ENCODE data around the gene RTN4RL2.

RTN4RL2 gene

DNA sequence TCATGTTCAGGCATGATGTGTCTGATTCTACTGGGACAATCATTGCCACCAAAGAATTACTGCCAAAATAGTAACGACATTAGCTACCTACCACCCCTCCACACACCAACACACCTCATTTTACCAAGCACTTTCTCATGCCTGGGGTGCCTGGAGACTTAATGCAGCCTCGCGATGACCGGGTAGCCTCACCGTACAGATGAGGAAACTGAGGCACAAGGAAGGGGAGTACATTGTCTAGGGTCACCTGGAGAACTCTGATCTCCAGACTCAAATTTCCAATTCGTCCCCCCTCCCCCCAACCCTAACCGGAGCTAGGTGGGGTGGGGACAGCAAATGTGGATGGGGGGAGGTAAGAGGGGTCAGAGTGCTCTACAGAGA, 2.7 kb upstream of the RTN4RL2 start:
- H3K27ac ChIP-seq (ENCODE audit: low read length), result no peak overlapping the region
- peaks cover 72% of the 10 kb centered on the region for H3K27me3 ChIP-seq (ENCODE audit: insufficient read depth, low read length)
- no peaks in the 10 kb centered on the region for H3K9me3 ChIP-seq (ENCODE audit: insufficient read depth, low read depth, low read length)
- no peaks in the 10 kb centered on the region for H3K36me3 ChIP-seq (ENCODE audit: insufficient read depth, low read depth, low read length)
- peaks cover 18% of the 10 kb centered on the region; the same call in 1 of the 2 replicates for H3K4me1 ChIP-seq (ENCODE audit: insufficient read depth, low read length)
- peak overlapping the region; percentile 47; the same call in 1 of the 2 replicates for H3K9ac ChIP-seq (ENCODE audit: low read depth, low read length)
- peak overlapping the region; percentile 61 for H3K4me3 ChIP-seq (ENCODE audit: low read length)

DNA sequence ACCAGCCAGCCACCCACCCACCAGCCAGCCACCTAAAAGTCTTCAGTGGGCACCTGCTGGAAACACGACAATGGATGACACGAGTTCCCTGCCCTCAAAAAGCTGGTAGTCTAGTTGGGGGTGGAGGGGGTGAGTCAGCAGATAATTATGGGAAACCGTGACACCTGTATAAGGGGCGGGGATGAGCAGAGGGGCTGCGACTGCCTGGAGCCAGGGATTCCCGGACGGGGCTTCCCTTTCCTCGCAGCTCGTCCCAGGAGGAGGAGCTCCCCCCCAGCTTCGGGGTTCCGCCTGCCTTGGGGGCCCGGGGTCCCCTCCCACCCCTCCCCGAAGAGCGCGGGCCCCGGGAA, 2.3 kb upstream of the RTN4RL2 start:
- peak overlapping the region; percentile 61 for H3K4me3 ChIP-seq (ENCODE audit: low read length)
- peak overlapping the region; percentile 47; the same call in 1 of the 2 replicates for H3K9ac ChIP-seq (ENCODE audit: low read depth, low read length)
- no peaks in the 10 kb centered on the region for H3K9me3 ChIP-seq (ENCODE audit: insufficient read depth, low read depth, low read length)
- H3K4me1 ChIP-seq (ENCODE audit: insufficient read depth, low read length), result peaks cover 20% of the 10 kb centered on the region; the same call in 1 of the 2 replicates
- H3K27me3 ChIP-seq (ENCODE audit: insufficient read depth, low read length), result peaks cover 73% of the 10 kb centered on the region
- no peak overlapping the region for H3K27ac ChIP-seq (ENCODE audit: low read length)
- no peaks in the 10 kb centered on the region for H3K36me3 ChIP-seq (ENCODE audit: insufficient read depth, low read depth, low read length)

DNA sequence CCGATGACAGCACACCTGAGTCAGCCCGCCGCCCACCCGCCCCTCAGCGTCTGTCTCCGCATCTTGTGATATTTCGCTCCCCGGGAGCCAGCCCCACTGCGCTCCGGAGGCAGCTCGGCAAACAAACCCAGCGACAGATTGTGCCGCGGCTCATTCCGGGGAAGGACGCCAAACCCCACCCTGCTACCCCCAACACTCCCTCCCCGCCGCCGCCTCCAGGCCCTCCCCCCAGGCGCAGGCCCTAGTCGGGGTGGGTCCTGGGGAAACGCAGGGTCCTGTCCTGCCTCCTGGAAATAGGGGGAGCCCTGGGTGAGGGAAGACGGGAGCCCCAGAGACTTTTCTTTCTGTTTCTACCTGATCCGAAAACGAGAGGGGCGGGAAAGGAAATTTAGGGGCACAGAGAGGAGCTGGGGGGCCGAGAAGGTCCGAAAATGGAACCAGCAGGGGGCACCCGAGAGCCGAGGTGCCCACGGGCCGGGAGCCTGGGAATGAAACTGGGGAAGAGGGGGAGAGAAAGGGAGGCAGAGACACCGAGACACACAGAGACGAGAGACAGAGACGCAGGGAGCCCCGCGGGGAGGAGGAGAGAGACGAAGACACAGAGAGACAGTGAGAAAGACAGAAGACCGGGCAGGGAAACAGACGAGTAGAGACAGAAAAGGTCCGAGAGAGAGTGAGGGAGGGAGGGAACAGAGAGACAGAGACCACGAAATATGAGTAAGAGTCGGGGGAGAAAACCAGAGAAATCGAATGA, 1.7 kb upstream of the RTN4RL2 start:
- Histone ChIP-seq H3K4me3 (ENCODE audit: low read length) (peak overlapping the region; percentile 61), H3K27ac (ENCODE audit: low read length) (no peak overlapping the region), H3K27me3 (ENCODE audit: insufficient read depth, low read length) (peaks cover 73% of the 10 kb centered on the region), H3K9me3 (ENCODE audit: insufficient read depth, low read depth, low read length) (no peaks in the 10 kb centered on the region), H3K9ac (ENCODE audit: low read depth, low read length) (no peak overlapping the region; the same call in 1 of the 2 replicates), H3K36me3 (ENCODE audit: insufficient read depth, low read depth, low read length) (no peaks in the 10 kb centered on the region), H3K4me1 (ENCODE audit: insufficient read depth, low read length) (peaks cover 25% of the 10 kb centered on the region)

DNA sequence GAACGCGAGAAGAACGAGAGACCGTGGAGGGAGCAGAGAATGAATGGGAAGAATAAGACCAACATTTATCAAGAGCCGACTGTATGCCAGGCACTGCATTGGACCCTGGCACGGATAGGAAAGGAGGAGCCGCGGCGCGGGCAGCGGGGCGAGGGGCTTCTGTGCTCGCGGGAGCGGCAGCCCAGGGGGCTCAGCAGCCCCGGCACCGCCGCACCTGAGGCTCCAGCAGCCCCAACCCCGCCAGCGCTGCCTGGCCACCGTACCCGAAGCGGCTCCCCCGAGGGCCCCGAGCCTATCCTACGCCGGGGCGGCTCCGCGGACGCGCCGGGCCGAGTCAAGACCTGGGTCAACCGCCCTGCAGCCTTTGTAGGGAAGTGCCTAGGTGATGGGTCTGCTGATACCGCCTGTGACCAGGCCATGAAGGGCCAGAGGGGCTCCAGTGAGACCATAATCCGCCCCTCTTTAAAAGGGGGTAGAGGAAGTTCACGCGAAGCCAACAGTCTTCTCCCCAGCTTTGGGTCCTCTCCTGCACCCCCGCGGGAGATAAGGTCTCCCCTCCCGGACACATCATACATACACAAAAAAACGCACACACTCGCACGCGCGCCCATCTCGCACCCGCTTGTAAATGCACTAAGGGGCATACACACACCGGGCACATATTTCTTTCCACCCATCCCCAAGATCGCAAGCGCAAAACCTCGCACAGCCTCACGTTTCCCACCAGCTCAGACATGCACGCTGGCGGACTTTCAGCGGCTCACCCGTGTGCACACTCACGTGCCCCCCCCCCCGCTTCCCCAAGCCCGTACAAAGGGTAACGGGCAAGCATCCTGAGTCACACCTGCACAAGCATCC, 935 bp upstream of the RTN4RL2 start:
- Histone ChIP-seq H3K9me3 (ENCODE audit: insufficient read depth, low read depth, low read length) (no peaks in the 10 kb centered on the region), H3K4me3 (ENCODE audit: low read length) (peak overlapping the region; percentile 61), H3K27me3 (ENCODE audit: insufficient read depth, low read length) (peaks cover 77% of the 10 kb centered on the region), H3K36me3 (ENCODE audit: insufficient read depth, low read depth, low read length) (no peaks in the 10 kb centered on the region), H3K9ac (ENCODE audit: low read depth, low read length) (no peak overlapping the region; the same call in 1 of the 2 replicates), H3K27ac (ENCODE audit: low read length) (no peak overlapping the region), H3K4me1 (ENCODE audit: insufficient read depth, low read length) (peaks cover 33% of the 10 kb centered on the region)

DNA sequence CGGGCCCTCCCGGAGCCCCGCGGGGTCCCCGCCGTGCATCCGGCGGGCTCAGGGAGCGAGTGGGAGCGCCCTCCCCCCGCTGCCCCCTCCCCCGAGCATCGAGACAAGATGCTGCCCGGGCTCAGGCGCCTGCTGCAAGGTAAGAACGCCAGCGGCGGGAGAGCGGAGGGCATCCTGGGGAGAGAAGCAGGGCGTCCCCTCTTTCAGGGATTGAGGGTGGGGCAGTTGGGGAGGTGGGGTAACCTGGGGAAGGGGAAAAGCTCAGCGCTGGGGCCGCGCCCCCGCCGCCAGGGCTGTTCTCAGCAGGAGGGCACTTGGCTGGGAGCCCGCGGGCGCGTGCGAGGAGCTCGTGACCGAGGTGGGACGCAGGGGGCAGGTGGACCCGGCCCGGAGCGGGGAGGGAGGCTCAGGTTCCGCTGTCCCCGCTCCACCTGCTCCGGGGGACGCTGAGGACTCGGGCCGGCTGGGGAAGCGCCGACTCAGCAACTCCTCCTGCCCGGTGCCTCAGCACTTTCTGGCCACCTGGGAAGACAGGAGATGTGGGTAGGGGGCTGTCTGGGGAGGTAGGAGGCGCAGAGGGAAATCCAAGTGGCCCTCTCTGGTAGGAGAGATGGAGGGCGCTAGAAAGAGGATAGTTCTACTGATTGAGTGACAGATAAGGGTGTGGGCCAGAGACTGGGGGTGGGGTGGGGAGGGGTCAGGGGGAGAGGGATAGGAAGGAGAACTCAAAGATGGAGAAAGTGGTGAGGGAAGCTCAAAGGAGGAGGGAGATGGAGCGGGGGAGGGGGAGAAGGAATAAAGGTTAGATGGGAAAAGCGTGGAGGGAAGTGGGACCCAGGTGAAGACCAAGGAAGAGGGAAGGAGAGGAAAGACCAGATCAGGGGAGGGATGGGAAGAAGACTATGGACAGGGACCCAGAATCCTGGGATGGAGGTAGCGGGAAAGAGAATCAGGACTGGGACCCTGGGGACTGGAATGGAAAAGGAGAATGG, 726 bp downstream of the RTN4RL2 start:
- peaks cover 76% of the 10 kb centered on the region for H3K27me3 ChIP-seq (ENCODE audit: insufficient read depth, low read length)
- H3K27ac ChIP-seq (ENCODE audit: low read length), result no peak overlapping the region
- peak overlapping the region; percentile 69; the same call in 1 of the 2 replicates for H3K9ac ChIP-seq (ENCODE audit: low read depth, low read length)
- H3K4me1 ChIP-seq (ENCODE audit: insufficient read depth, low read length), result peaks cover 34% of the 10 kb centered on the region
- H3K9me3 ChIP-seq (ENCODE audit: insufficient read depth, low read depth, low read length), result no peaks in the 10 kb centered on the region
- H3K36me3 ChIP-seq (ENCODE audit: insufficient read depth, low read depth, low read length), result no peaks in the 10 kb centered on the region
- H3K4me3 ChIP-seq (ENCODE audit: low read length), result peak overlapping the region; percentile 61

DNA sequence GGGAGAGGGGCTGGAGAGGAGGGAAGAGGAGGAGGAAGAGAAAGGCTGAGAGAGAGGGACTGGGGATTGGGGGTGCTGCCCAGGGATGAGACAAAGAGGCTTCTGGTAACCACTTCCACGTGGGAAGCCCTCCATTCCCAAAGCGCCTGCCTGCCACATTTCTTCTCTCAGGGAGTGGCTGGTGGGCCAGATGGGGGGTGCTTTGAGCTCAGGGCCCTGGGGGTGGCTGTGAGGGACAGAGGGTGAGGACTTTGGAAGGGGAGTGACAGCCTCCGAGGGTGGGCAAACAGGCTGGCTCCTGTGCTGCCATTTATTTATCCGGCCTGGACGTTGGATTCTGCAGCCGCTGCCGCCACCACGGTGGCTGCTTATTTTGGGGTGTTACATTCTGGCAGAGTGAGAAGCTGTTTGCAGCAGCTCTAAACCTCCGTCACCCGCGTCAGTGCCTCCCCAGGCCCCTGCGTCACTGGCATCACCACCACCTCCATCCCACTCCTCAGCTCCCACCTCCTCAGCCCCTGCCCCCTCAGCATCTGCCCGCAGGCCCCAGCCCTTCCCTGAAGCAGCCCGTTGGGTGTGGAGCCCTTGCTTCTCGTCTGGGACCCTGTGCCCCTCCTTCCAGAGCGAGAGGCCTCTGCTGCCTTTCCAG, 1.6 kb downstream of the RTN4RL2 start:
- Histone ChIP-seq H3K27me3 (ENCODE audit: insufficient read depth, low read length) (peaks cover 72% of the 10 kb centered on the region), H3K9me3 (ENCODE audit: insufficient read depth, low read depth, low read length) (no peaks in the 10 kb centered on the region), H3K4me3 (ENCODE audit: low read length) (peak overlapping the region; percentile 61; the same call in 1 of the 2 replicates), H3K36me3 (ENCODE audit: insufficient read depth, low read depth, low read length) (no peaks in the 10 kb centered on the region), H3K4me1 (ENCODE audit: insufficient read depth, low read length) (peaks cover 34% of the 10 kb centered on the region), H3K27ac (ENCODE audit: low read length) (no peak overlapping the region), H3K9ac (ENCODE audit: low read depth, low read length) (peak overlapping the region; percentile 48; the same call in 1 of the 2 replicates)

DNA sequence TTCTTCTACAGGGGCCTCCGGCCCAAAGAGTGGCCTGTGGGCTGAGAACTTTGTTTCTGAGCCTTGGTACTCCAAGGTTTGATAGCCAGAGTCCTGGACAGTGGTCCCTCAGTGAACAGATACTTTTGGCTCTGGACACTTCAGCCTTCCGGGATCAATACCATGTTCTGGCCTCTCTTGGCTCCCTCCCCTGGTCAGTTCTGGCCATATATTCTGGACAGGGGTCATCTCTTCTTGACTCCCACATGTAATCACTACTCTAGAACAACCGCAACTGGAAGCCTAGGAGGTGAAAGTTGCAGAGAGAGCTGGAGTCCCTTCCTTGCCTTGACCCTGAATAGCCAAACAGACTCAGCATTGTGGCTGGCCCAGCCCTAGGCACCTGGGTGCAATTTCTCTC, 2.3 kb downstream of the RTN4RL2 start:
- H3K27me3 ChIP-seq (ENCODE audit: insufficient read depth, low read length), result peaks cover 66% of the 10 kb centered on the region
- H3K4me1 ChIP-seq (ENCODE audit: insufficient read depth, low read length), result peaks cover 32% of the 10 kb centered on the region
- no peak overlapping the region for H3K4me3 ChIP-seq (ENCODE audit: low read length)
- no peak overlapping the region for H3K27ac ChIP-seq (ENCODE audit: low read length)
- H3K36me3 ChIP-seq (ENCODE audit: insufficient read depth, low read depth, low read length), result no peaks in the 10 kb centered on the region
- no peak overlapping the region; the same call in 1 of the 2 replicates for H3K9ac ChIP-seq (ENCODE audit: low read depth, low read length)
- no peaks in the 10 kb centered on the region for H3K9me3 ChIP-seq (ENCODE audit: insufficient read depth, low read depth, low read length)

DNA sequence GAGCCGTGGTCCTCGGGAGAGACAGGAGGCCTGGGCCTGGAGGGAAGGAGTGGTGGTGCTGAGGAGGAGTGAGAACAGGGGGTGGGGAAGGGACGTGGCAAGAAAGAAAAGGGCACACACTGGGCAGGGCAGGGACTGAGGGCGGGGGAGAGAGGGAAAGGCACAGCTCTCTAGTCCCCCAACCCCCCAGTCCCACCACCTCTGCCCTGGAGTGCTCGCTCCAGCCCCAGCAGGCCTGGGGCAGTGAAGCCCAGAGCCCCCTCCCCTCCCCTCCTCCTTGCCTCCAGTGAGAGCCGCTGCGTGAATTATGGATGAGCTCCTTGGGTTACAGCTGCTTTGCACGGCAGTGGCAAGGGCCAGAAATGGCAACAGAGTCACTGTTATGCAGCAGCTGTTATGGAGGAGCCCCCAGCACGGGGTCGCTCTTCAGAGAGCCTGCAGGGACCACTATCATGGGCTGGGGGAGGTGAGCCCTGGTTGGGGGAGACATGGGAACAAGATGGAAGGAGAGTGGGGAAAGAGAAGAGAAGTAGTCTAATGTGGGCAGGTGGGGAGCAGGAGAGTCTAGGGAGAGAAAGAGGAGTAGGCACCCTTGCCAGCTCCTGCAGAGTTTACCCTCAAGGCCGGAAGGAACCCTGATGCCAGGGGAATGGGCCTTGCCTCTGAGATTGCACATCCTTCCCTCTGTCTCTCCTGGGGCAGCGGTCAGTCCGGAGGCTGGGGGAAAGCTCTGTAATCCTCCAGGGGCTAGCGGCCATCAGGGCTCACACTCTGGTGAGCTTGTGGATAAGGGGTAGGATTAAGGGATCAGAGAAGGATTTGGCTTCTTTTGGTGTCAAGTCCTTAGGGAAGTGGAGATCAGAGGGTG, 3.6 kb downstream of the RTN4RL2 start:
- Histone ChIP-seq H3K9me3 (ENCODE audit: insufficient read depth, low read depth, low read length) (no peaks in the 10 kb centered on the region), H3K27me3 (ENCODE audit: insufficient read depth, low read length) (peaks cover 53% of the 10 kb centered on the region), H3K4me1 (ENCODE audit: insufficient read depth, low read length) (peaks cover 43% of the 10 kb centered on the region), H3K9ac (ENCODE audit: low read depth, low read length) (peak overlapping the region; percentile 1; the same call in 1 of the 2 replicates), H3K36me3 (ENCODE audit: insufficient read depth, low read depth, low read length) (peaks cover 1% of the 10 kb centered on the region; the same call in 1 of the 2 replicates), H3K4me3 (ENCODE audit: low read length) (no peak overlapping the region; the same call in 1 of the 2 replicates), H3K27ac (ENCODE audit: low read length) (no peak overlapping the region)

DNA sequence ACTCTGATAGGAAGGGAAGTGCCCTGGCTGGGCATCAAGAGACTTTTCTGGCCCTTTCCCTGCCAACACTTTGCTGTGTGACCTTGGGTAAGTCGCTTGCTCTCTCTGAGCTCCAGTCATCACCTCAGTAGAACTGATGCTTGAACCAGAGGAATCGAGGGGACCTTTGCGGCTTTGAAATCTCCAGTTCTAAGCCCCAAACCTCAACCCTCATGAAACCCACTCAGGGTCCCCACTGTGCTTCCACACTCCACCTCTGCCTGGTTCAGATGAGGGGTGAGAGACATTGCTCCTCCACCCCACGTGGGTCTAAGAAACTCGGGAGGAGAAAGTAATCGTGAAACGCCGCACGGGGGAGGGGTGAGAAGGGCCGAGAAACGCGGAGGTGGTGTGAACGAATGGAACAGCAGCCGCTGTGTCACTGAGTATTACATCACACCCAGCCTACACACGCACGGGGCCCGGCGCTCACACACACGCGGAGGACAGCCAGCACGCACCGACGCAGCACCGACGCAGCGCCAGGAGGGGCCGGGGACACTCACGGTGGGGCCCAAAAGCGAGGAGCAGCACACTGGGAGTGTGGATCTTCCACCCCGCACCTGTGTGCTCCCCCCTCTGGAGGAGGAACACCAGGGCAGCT, 4.3 kb downstream of the RTN4RL2 start:
- Histone ChIP-seq H3K36me3 (ENCODE audit: insufficient read depth, low read depth, low read length) (peaks cover 9% of the 10 kb centered on the region; the same call in 1 of the 2 replicates), H3K27me3 (ENCODE audit: insufficient read depth, low read length) (peaks cover 45% of the 10 kb centered on the region), H3K27ac (ENCODE audit: low read length) (no peak overlapping the region), H3K4me3 (ENCODE audit: low read length) (no peak overlapping the region), H3K9ac (ENCODE audit: low read depth, low read length) (no peak overlapping the region), H3K9me3 (ENCODE audit: insufficient read depth, low read depth, low read length) (no peaks in the 10 kb centered on the region), H3K4me1 (ENCODE audit: insufficient read depth, low read length) (peaks cover 43% of the 10 kb centered on the region)

DNA sequence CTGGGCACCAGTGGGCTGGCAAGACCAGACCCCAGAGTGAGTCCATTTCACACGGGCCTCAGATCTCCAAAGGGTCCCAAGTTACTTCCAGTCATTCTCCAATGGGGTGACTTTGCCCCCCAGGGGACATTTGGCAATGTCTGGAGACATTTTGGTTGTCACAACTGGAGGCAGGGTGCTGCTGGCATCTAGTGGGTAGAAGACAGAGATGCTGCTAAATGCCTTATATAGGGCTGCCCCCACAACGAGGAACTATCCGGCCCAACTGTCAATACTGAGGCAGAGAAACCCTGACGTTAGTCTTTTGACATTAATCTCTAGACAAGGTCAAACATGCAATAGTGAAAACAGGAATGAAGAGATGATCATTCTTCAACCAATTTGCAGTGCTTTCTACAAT, 6.4 kb downstream of the RTN4RL2 start:
- Histone ChIP-seq H3K9ac (ENCODE audit: low read depth, low read length) (no peak overlapping the region), H3K27ac (ENCODE audit: low read length) (no peak overlapping the region), H3K27me3 (ENCODE audit: insufficient read depth, low read length) (peaks cover 30% of the 10 kb centered on the region)

More for the DNA sequence above, 6.4 kb downstream of the RTN4RL2 start:
- no peaks in the 10 kb centered on the region for H3K9me3 ChIP-seq (ENCODE audit: insufficient read depth, low read depth, low read length)
- no peak overlapping the region for H3K4me3 ChIP-seq (ENCODE audit: low read length)
- H3K4me1 ChIP-seq (ENCODE audit: insufficient read depth, low read length), result peaks cover 40% of the 10 kb centered on the region
- peaks cover 13% of the 10 kb centered on the region; the same call in 1 of the 2 replicates for H3K36me3 ChIP-seq (ENCODE audit: insufficient read depth, low read depth, low read length)
